Fibroblast of lung (primary cell): Measurements from ENCODE around the gene RAB40B. TPM values are rescaled to one million over a fixed set of nuclear protein-coding genes. Genes with fewer than 3 reads are reported as not detected.

Source experiments
- DNase-seq, 2 donors: peaks; one replicate each; pipeline versions ENCODE4 v3.0.0 to v3.0.0-alpha.2; 2010; ENCODE audit warnings: low read depth in 2 of 2
- H2AFZ ChIP-seq: 2 replicates; pipeline ENCODE4 v1.5.1; 2012; ENCODE audit warnings: low read length, control low read depth, inconsistent platforms
- H3K27ac ChIP-seq: 2 replicates; pipeline ENCODE4 v1.5.1; 2011; ENCODE audit warnings: low read length, control low read depth; ENCODE audit not compliant: insufficient read depth
- H3K27me3 ChIP-seq: 2 replicates; pipeline ENCODE4 v1.5.1; 2011; ENCODE audit warnings: mild to moderate bottlenecking, low read length; ENCODE audit not compliant: control insufficient read depth, insufficient read depth
- H3K36me3 ChIP-seq: 2 replicates; pipeline ENCODE4 v1.5.1; 2011; ENCODE audit warnings: low read length; ENCODE audit not compliant: control insufficient read depth, insufficient read depth
- H3K4me1 ChIP-seq: 2 replicates; pipeline ENCODE4 v1.5.1; 2011; ENCODE audit warnings: low read length; ENCODE audit not compliant: control insufficient read depth, insufficient read depth; ENCODE audit errors: extremely low read depth
- H3K4me2 ChIP-seq: 2 replicates; pipeline ENCODE4 v1.5.1; 2011; ENCODE audit warnings: low read length, control low read depth; ENCODE audit not compliant: insufficient read depth; ENCODE audit errors: extremely low read depth
- H3K4me3 ChIP-seq, 4 experiments: fragments of 200-600 bp in 1 of 4; sonication (generic) in 1 of 4; replicated peaks in 1 of 4; 2 replicates each; pipeline ENCODE4 v1.5.1; 2011 to 2016; ENCODE audit warnings: low read length in 4 of 4, low read depth in 3 of 4, mild to moderate bottlenecking in 3 of 4, control low read depth in 2 of 4, inconsistent platforms in 1 of 4, mixed read lengths in 1 of 4; ENCODE audit not compliant: insufficient read depth in 1 of 4; ENCODE audit errors: control extremely low read depth in 1 of 4
- H3K79me2 ChIP-seq: 2 replicates; pipeline ENCODE4 v1.5.1; 2012; ENCODE audit warnings: mild to moderate bottlenecking, low read length, inconsistent platforms; ENCODE audit not compliant: control insufficient read depth, insufficient read depth
- H3K9ac ChIP-seq: 2 replicates; pipeline ENCODE4 v1.5.1; 2011; ENCODE audit warnings: mild to moderate bottlenecking, low read length, control low read depth; ENCODE audit not compliant: insufficient read depth
- H3K9me3 ChIP-seq: 2 replicates; pipeline ENCODE4 v1.5.1; 2012; ENCODE audit warnings: low read depth, low read length; ENCODE audit not compliant: control insufficient read depth, insufficient read depth
- H4K20me1 ChIP-seq: 2 replicates; pipeline ENCODE4 v1.5.1; 2011; ENCODE audit warnings: low read length; ENCODE audit not compliant: control insufficient read depth, insufficient read depth; ENCODE audit errors: extremely low read depth
- CTCF ChIP-seq, 2 donors: IDR thresholded peaks in 1 of 2; conservative IDR thresholded peaks in 1 of 2; 1 replicate in 1 of 2; 2 replicates in 1 of 2; pipeline ENCODE4 v1.5.1; 2011 to 2012; ENCODE audit warnings: low read length in 2 of 2, control low read depth in 1 of 2, inconsistent platforms in 1 of 2, low read depth in 1 of 2, mild to moderate bottlenecking in 1 of 2
- EZH2 ChIP-seq: IDR thresholded peaks from 2 replicates; pipeline ENCODE4 v1.5.1; 2012; ENCODE audit warnings: low read length, control low read depth, mild to moderate bottlenecking; ENCODE audit errors: missing control alignments
- polyA plus RNA-seq, 2 donors: library from polyadenylated mRNA; depleted of rRNA in 1 of 2; stranded (reverse) in 1 of 2; unstranded in 1 of 2; fragments of >200 nt; gene quantifications; 2 replicates each; pipeline ENCODE4 v1.2.1, GENCODE V29; 2011 to 2012; ENCODE audit warnings: missing spikeins in 1 of 2
- total RNA-seq: library from RNA; depleted of rRNA; stranded (reverse); fragments of >200 nt; gene quantifications from 2 replicates; pipeline ENCODE4 v1.2.1, GENCODE V29; 2014

Gene RAB40B
- total and polyA plus RNA-seq, 2 donors (not counting 1 experiment from before 2014, with no cell fraction given), result 3.3 TPM

GRCh38 chr17:82663381-82664275 is 34.9 kb downstream of the RAB40B start:
- no peak overlapping the region for H2AFZ ChIP-seq
- no peaks in the 10 kb centered on the region for H4K20me1 ChIP-seq
- H3K4me2 ChIP-seq, result no peak overlapping the region
- H3K4me3 ChIP-seq, result no peak overlapping the region
- H3K4me1 ChIP-seq, result no peaks in the 10 kb centered on the region
- no peak overlapping the region for H3K27ac ChIP-seq
- H3K36me3 ChIP-seq, result no peaks in the 10 kb centered on the region
- peaks cover 3% of the 10 kb centered on the region for H3K9me3 ChIP-seq
- no peak for DNase-seq
- no peaks in the 10 kb centered on the region for H3K79me2 ChIP-seq
- H3K27me3 ChIP-seq, result no peaks in the 10 kb centered on the region
- no peak for TF ChIP-seq EZH2
- no peak for TF ChIP-seq CTCF (conservative IDR thresholded peaks at IDR 0.05 in 1 of 2, IDR thresholded peaks at IDR 0.05 in 1 of 2; ENCODE audit: low read depth in 1 of 2, low read length in 2 of 2)
- H3K9ac ChIP-seq, result no peak overlapping the region

- Histone ChIP-seq H3K9ac (no peak overlapping the region), H3K27ac (no peak overlapping the region), H3K79me2 (no peaks in the 10 kb centered on the region), H3K27me3 (no peaks in the 10 kb centered on the region), H3K4me2 (no peak overlapping the region), H3K9me3 (peaks cover 3% of the 10 kb centered on the region), H2AFZ (no peak overlapping the region), H3K36me3 (no peaks in the 10 kb centered on the region), H3K4me1 (no peaks in the 10 kb centered on the region), H4K20me1 (no peaks in the 10 kb centered on the region), H3K4me3 (no peak overlapping the region)
- no peak for DNase-seq
- TF ChIP-seq CTCF (conservative IDR thresholded peaks at IDR 0.05 in 1 of 2, IDR thresholded peaks at IDR 0.05 in 1 of 2; ENCODE audit: low read depth in 1 of 2, low read length in 2 of 2), result no peak
- TF ChIP-seq EZH2, result no peak
Measured at GRCh38 chr17:82662711-82663261, 35.7 kb downstream of the RAB40B start.
